ENCODE results near the gene REEP1.

The REEP1 gene

DNA sequence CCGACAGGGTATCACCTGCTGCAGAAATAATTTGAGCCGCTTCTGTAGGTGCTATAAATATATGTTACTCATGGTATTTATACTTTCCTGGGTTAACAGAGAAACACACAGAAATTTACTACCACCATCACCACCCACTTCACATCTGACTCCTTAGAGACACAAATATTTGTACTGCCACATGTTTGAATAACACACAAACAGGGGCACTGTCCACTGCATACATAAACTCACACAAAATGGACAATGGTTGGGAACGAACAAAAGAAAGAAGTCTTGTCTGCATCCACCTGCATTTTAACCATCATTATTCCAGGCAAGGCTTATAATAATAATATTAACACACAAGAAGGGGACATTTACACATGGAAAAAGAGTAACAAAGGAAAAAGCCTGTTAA, 166.1 kb downstream of the REEP1 start:
- no peaks in the 10 kb centered on the region for H3K27me3 ChIP-seq (ENCODE audit: insufficient read depth, low read length)
- no peak overlapping the region for H3K9ac ChIP-seq (ENCODE audit: low read depth, low read length)
- no peak overlapping the region for H3K27ac ChIP-seq (ENCODE audit: low read length)
- H3K4me3 ChIP-seq (ENCODE audit: low read length): no peak overlapping the region
- H3K4me1 ChIP-seq (ENCODE audit: insufficient read depth, low read length): no peaks in the 10 kb centered on the region
- no peaks in the 10 kb centered on the region for H3K9me3 ChIP-seq (ENCODE audit: insufficient read depth, low read depth, low read length)
- peaks cover 88% of the 10 kb centered on the region for H3K36me3 ChIP-seq (ENCODE audit: insufficient read depth, low read depth, low read length)

DNA sequence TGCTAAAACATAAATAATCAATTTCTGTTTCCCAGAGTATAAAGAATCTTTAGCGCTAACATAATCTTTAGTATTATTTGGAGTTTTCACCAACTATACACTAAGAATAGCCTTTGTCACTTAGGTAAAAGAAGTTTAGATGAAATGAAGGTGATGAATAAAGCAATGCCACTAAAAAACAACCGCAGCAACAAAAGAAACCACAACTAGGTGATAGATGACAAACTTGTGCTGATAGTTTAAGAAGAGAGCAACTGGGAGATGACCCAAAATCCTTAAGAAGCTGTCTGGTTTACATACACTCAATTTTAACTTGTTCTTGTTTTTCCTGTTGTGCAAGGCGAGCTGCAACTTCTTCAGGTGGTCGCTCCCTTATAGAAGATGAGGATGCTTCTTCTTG, 167.0 kb downstream of the REEP1 start:
- Histone ChIP-seq H3K27me3 (ENCODE audit: insufficient read depth, low read length) (no peaks in the 10 kb centered on the region), H3K9ac (ENCODE audit: low read depth, low read length) (no peak overlapping the region), H3K36me3 (ENCODE audit: insufficient read depth, low read depth, low read length) (peaks cover 88% of the 10 kb centered on the region), H3K4me1 (ENCODE audit: insufficient read depth, low read length) (no peaks in the 10 kb centered on the region), H3K4me3 (ENCODE audit: low read length) (no peak overlapping the region), H3K27ac (ENCODE audit: low read length) (no peak overlapping the region), H3K9me3 (ENCODE audit: insufficient read depth, low read depth, low read length) (no peaks in the 10 kb centered on the region)

All from iPS-20b (cell line).